MCF 10A (cell line): ENCODE measurements around the gene DVL1. TPM values are rescaled to one million over a fixed set of nuclear protein-coding genes. Genes with fewer than 3 reads are reported as not detected.

Experiments used
- BruUV-seq: library from RNA; stranded (reverse); fragments of 400-500 nt; replicated peaks from 2 replicates; lab custom pipeline; 2021; lab: Mats Ljungman, UMichigan
- CTCF ChIA-PET: fragments of 300-600 bp; sonication (Branson Sonifier 250); formaldehyde crosslinking; extraction: SDS; loops from one replicate; lab custom pipeline; 2021; ENCODE audit warnings: antibody characterized with exemption, inconsistent platforms; lab: Yijun Ruan, JAX
- POLR2A ChIA-PET: fragments of 300-600, 350-650 bp; sonication (Branson Sonifier 250); formaldehyde crosslinking; extraction: SDS; loops from one replicate; lab custom pipeline; 2020; ENCODE audit warnings: antibody characterized with exemption, inconsistent platforms; lab: Yijun Ruan, JAX
- DNase-seq: peaks from one replicate; pipeline ENCODE4 v3.0.0-alpha.2; 2018; ENCODE audit not compliant: unreplicated experiment
- H3K27ac Mint-ChIP-seq: one replicate; pipeline ENCODE4 v1.8.0; 2022; ENCODE audit warnings: mild to moderate bottlenecking, low read depth, mixed read lengths; ENCODE audit not compliant: unreplicated experiment
- H3K27me3 Mint-ChIP-seq: one replicate; pipeline ENCODE4 v1.8.0; 2022; ENCODE audit warnings: mixed read lengths; ENCODE audit not compliant: insufficient read depth, unreplicated experiment
- H3K36me3 Mint-ChIP-seq: one replicate; pipeline ENCODE4 v1.8.0; 2022; ENCODE audit warnings: mild to moderate bottlenecking, moderate library complexity, mixed read lengths; ENCODE audit not compliant: insufficient read depth, unreplicated experiment
- H3K4me1 Mint-ChIP-seq: one replicate; pipeline ENCODE4 v1.8.0; 2022; ENCODE audit warnings: mixed read lengths; ENCODE audit not compliant: insufficient read depth, unreplicated experiment
- H3K4me3 Mint-ChIP-seq: one replicate; pipeline ENCODE4 v1.8.0; 2022; ENCODE audit warnings: mild to moderate bottlenecking, moderate library complexity, mixed read lengths; ENCODE audit not compliant: unreplicated experiment
- H3K9me3 Mint-ChIP-seq: one replicate; pipeline ENCODE4 v1.8.0; 2022; ENCODE audit warnings: mixed read lengths; ENCODE audit not compliant: unreplicated experiment
- CTCF ChIP-seq: fragments of 200-600 bp; IDR thresholded peaks from one replicate; pipeline ENCODE4 v1.8.0; 2022; ENCODE audit warnings: antibody characterized with exemption, mild to moderate bottlenecking; ENCODE audit not compliant: unreplicated experiment
- intact Hi-C: fragments of 100-400 bp; cut with micrococcal nuclease; formaldehyde crosslinking; loops from 2 replicates; pipeline ENCODE4 v1.14.1; 2022
- total RNA-seq: library from RNA; stranded (reverse); gene quantifications from 2 replicates; pipeline ENCODE4 v1.2.3, GENCODE V29; 2022

DVL1 gene
- total RNA-seq, 1 experiment from 2014 or later: 113 TPM

- ChIA-PET POLR2A (no interaction called here), CTCF (interaction anchor here (0.6 kb wide), 1 partner anchor 55 kb away, joined by 3 read pairs; no protein-coding TSS in a partner anchor)
- intact Hi-C loops: no loop called here
- Mint-ChIP-seq H3K9me3 (no peaks in the 10 kb centered on the region), H3K27me3 (no peaks in the 10 kb centered on the region), H3K4me3 (no peak overlapping the region), H3K36me3 (peaks cover 40% of the 10 kb centered on the region), H3K27ac (no peak overlapping the region), H3K4me1 (peaks cover 6% of the 10 kb centered on the region)
- no peak for TF ChIP-seq CTCF
- no TSS peak for BruUV-seq
- DNase-seq: no peak
These were observed 19.7 kb downstream of the DVL1 start for GRCh38 chr1:1329304-1330210.

GRCh38 chr1:1328254-1328653 is 21.0 kb downstream of the DVL1 start:
- Mint-ChIP-seq H3K27ac (no peak overlapping the region), H3K9me3 (no peaks in the 10 kb centered on the region), H3K4me1 (peaks cover 13% of the 10 kb centered on the region), H3K27me3 (no peaks in the 10 kb centered on the region), H3K36me3 (peaks cover 32% of the 10 kb centered on the region), H3K4me3 (no peak overlapping the region)
- DNase-seq: no peak
- CTCF ChIA-PET: no interaction called here
- no TSS peak for BruUV-seq
- POLR2A ChIA-PET: no interaction called here
- no peak for TF ChIP-seq CTCF
- intact Hi-C loops: no loop called here

GRCh38 chr1:1327291-1327690 is 21.9 kb downstream of the DVL1 start:
- H3K27me3 Mint-ChIP-seq: no peaks in the 10 kb centered on the region
- no peak for TF ChIP-seq CTCF
- peaks cover 23% of the 10 kb centered on the region for H3K36me3 Mint-ChIP-seq
- intact Hi-C loops: no loop called here
- DNase-seq: no peak
- no peaks in the 10 kb centered on the region for H3K9me3 Mint-ChIP-seq
- no peak overlapping the region for H3K27ac Mint-ChIP-seq
- ChIA-PET CTCF (interaction anchor here (1.1 kb wide), 1 partner anchor 44 kb away, joined by 3 read pairs; no protein-coding TSS in a partner anchor), POLR2A (interaction anchor here (0.6 to 0.9 kb wide), 4 partner anchors 10 to 48 kb away, joined by 3 to 4 read pairs (median 3); partner anchors contain the start of gene AURKAIP1)
- BruUV-seq: no TSS peak
- H3K4me3 Mint-ChIP-seq: no peak overlapping the region
- H3K4me1 Mint-ChIP-seq: peaks cover 16% of the 10 kb centered on the region

GRCh38 chr1:1326075-1326605 is 23.1 kb downstream of the DVL1 start:
- no TSS peak for BruUV-seq
- ChIA-PET POLR2A (interaction anchor here (0.5 to 2.3 kb wide), 9 partner anchors 8 to 257 kb away, joined by 3 to 21 read pairs (median 3); partner anchors contain the start of gene AURKAIP1), CTCF (interaction anchor here (0.9 kb wide), 1 partner anchor 262 kb away, joined by 6 read pairs; no protein-coding TSS in a partner anchor)
- peaks cover 20% of the 10 kb centered on the region for H3K4me1 Mint-ChIP-seq
- H3K27me3 Mint-ChIP-seq: no peaks in the 10 kb centered on the region
- H3K9me3 Mint-ChIP-seq: no peaks in the 10 kb centered on the region
- TF ChIP-seq CTCF: no peak
- H3K36me3 Mint-ChIP-seq: peaks cover 23% of the 10 kb centered on the region
- intact Hi-C loops: no loop called here
- H3K4me3 Mint-ChIP-seq: peak overlapping the region; percentile 70
- H3K27ac Mint-ChIP-seq: no peak overlapping the region
- no peak for DNase-seq
